ENCODE data around the gene VDR.

The VDR gene

GRCh38 chr12:47904713-47905709, at the start of gene VDR:
Gene VDR (minus strand): TSS chr12:47904994. CDS start chr12:47879113, 25,881 bp downstream.
- no peak for DNase-seq

GRCh38 chr12:47954058-47954457, 49.3 kb upstream of the VDR start:
- no peak for DNase-seq

- DNase-seq = no peak
These were observed 46.2 kb upstream of the VDR start for GRCh38 chr12:47950856-47951468.

GRCh38 chr12:47949441-47950341, 44.9 kb upstream of the VDR start:
- DNase-seq = peak; percentile 3

- DNase-seq = no peak
These were observed 42.5 kb upstream of the VDR start for GRCh38 chr12:47947341-47947740.

GRCh38 chr12:47946413-47947323, 41.9 kb upstream of the VDR start:
- DNase-seq = no peak

- DNase-seq = no peak
These were observed 40.5 kb upstream of the VDR start for GRCh38 chr12:47945341-47945728.

- DNase-seq = no peak
These were observed 40.0 kb upstream of the VDR start for GRCh38 chr12:47944685-47945340.

GRCh38 chr12:47943623-47944340, 39.0 kb upstream of the VDR start:
- DNase-seq = no peak

GRCh38 chr12:47942614-47943225, 37.9 kb upstream of the VDR start:
- no peak for DNase-seq

GRCh38 chr12:47941871-47942613, 37.2 kb upstream of the VDR start:
- no peak for DNase-seq

- DNase-seq = no peak
These were observed 36.6 kb upstream of the VDR start for GRCh38 chr12:47941475-47941780.

- DNase-seq = no peak
These were observed 36.1 kb upstream of the VDR start for GRCh38 chr12:47940773-47941474.

- DNase-seq = no peak
These were observed 34.3 kb upstream of the VDR start for GRCh38 chr12:47939009-47939601.

GRCh38 chr12:47938594-47938993, 33.8 kb upstream of the VDR start:
- DNase-seq = no peak

GRCh38 chr12:47938093-47938492, 33.3 kb upstream of the VDR start:
- no peak for DNase-seq

GRCh38 chr12:47935184-47935583, 30.4 kb upstream of the VDR start:
- DNase-seq = no peak

- DNase-seq = no peak
These were observed 26.4 kb upstream of the VDR start for GRCh38 chr12:47931187-47931586.

- DNase-seq = no peak
These were observed 25.8 kb upstream of the VDR start for GRCh38 chr12:47930634-47931033.

All from SHP77 treated with DMSO at 0.1 percent for 48 hours (cell line).